HepG2 (cell line): Measurements from ENCODE around the gene KATNB1. TPM values are rescaled to one million over a fixed set of nuclear protein-coding genes. Genes with fewer than 3 reads are reported as not detected.
A peak's percentile ranks its signal among the peaks of the same experiment; 100 is the strongest.

ENCODE experiments used
- ATAC-seq: fragments of 200-7000 bp; cut with Tn5 transposase; 3 replicates; pipeline ENCODE4 v1.9.1; 2020; ENCODE audit warnings: mild to moderate bottlenecking, moderate library complexity
- BruUV-seq: library from RNA; stranded (reverse); fragments of 400-500 nt; replicated peaks from 2 replicates; lab custom pipeline; 2021; lab: Mats Ljungman, UMichigan
- CTCF ChIA-PET: fragments of 300-600 bp; formaldehyde crosslinking; extraction: SDS; loops from one replicate; lab custom pipeline; 2021; ENCODE audit warnings: low total read pairs, inconsistent platforms, low intra/inter-chr PET ratio; lab: Yijun Ruan, JAX
- POLR2A ChIA-PET: fragments of 350-600 bp; sonication (Branson Sonifier 250); formaldehyde crosslinking; loops from one replicate; lab custom pipeline; 2020; ENCODE audit warnings: antibody characterized with exemption, inconsistent platforms; lab: Yijun Ruan, JAX
- DNase-seq: peaks from one replicate; pipeline ENCODE4 v3.0.0-alpha.2; 2015; ENCODE audit warnings: low spot score
- FAIRE-seq: peaks from 3 replicates; lab custom pipeline; 2011; peaks lifted over from hg19 to GRCh38; lab: Jason Lieb, UNC
- H2AFZ ChIP-seq: one replicate; pipeline ENCODE4 v1.6.1; 2011; ENCODE audit warnings: low read length, inconsistent platforms
- H3K27ac ChIP-seq: fragments of 300-600 bp; 3 replicates; pipeline ENCODE4 v1.8.0; 2011; ENCODE audit warnings: mixed run types, mild to moderate bottlenecking, mixed read lengths, low read length, inconsistent platforms; ENCODE audit not compliant: insufficient read depth; ENCODE audit errors: extremely low read length
- H3K27me3 ChIP-seq, 2 experiments: fragments of 200-600 bp in 1 of 2; 2 replicates in 1 of 2; 3 replicates in 1 of 2; pipeline versions ENCODE4 v1.6.0 to v1.8.0; 2011; ENCODE audit warnings: low read length in 2 of 2, mild to moderate bottlenecking in 2 of 2, moderate library complexity in 2 of 2, inconsistent platforms in 1 of 2; ENCODE audit not compliant: insufficient read depth in 2 of 2, control insufficient read depth in 1 of 2
- H3K36me3 ChIP-seq, 2 experiments: fragments of 200-600 bp in 1 of 2; replicated peaks in 1 of 2; 2 replicates in 1 of 2; 3 replicates in 1 of 2; pipeline versions ENCODE4 v1.5.1 to v1.8.0; 2011; ENCODE audit warnings: low read length in 2 of 2, inconsistent platforms in 1 of 2; ENCODE audit not compliant: insufficient read depth in 2 of 2, control insufficient read depth in 1 of 2
- H3K4me1 ChIP-seq: 2 replicates; pipeline ENCODE4 v1.5.1; 2012; ENCODE audit warnings: low read length, inconsistent platforms; ENCODE audit not compliant: insufficient read depth
- H3K4me2 ChIP-seq: 2 replicates; pipeline ENCODE4 v1.6.0; 2011; ENCODE audit warnings: low read depth, low read length, inconsistent platforms
- H3K4me3 ChIP-seq, 3 experiments: fragments of 200-600 bp in 1 of 3; sonication (generic), shearing (Covaris generic) in 1 of 3; replicated peaks in 1 of 3; 2 replicates each; pipeline ENCODE4 v1.5.1; 2011 to 2016; ENCODE audit warnings: low read length in 3 of 3, inconsistent platforms in 2 of 3, low read depth in 2 of 3, mild to moderate bottlenecking in 2 of 3, control low read depth in 1 of 3, mixed read lengths in 1 of 3; ENCODE audit not compliant: insufficient read depth in 1 of 3
- H3K79me2 ChIP-seq: one replicate; pipeline ENCODE4 v1.6.1; 2011; ENCODE audit warnings: low read length, inconsistent platforms; ENCODE audit not compliant: insufficient read depth
- H3K9ac ChIP-seq: 2 replicates; pipeline ENCODE4 v1.6.0; 2011; ENCODE audit warnings: mild to moderate bottlenecking, low read depth, low read length, inconsistent platforms; ENCODE audit not compliant: insufficient read depth
- H3K9me3 ChIP-seq: 2 replicates; pipeline ENCODE4 v1.5.1; 2012; ENCODE audit warnings: mild to moderate bottlenecking, low read length
- H4K20me1 ChIP-seq: 2 replicates; pipeline ENCODE4 v1.6.0; 2011; ENCODE audit warnings: inconsistent platforms, mild to moderate bottlenecking, low read length, moderate library complexity; ENCODE audit not compliant: insufficient read depth
- EEA1 ChIP-seq: sonication (generic); formaldehyde crosslinking; IDR thresholded peaks from 2 replicates; pipeline ENCODE4 v1.5.1; 2020; ENCODE audit warnings: mild to moderate bottlenecking, missing genetic modification reagents, borderline replicate concordance
- KLF15 ChIP-seq: sonication (generic); formaldehyde crosslinking; IDR thresholded peaks from 2 replicates; pipeline ENCODE4 v1.8.1; 2023; ENCODE audit warnings: borderline replicate concordance, mild to moderate bottlenecking, inconsistent platforms, missing genetic modification reagents, mixed read lengths
- MYC ChIP-seq: sonication (generic); formaldehyde crosslinking; IDR thresholded peaks from 2 replicates; pipeline ENCODE4 v1.9.0; 2021; ENCODE audit warnings: missing genetic modification reagents, borderline replicate concordance
- NRL ChIP-seq: sonication (generic); formaldehyde crosslinking; IDR thresholded peaks from 2 replicates; pipeline ENCODE4 v1.5.0; 2020; ENCODE audit warnings: missing genetic modification reagents, mild to moderate bottlenecking, moderate library complexity, borderline replicate concordance
- RBM22 ChIP-seq: fragments of 200-400 bp; formaldehyde crosslinking; optimal IDR thresholded peaks from 2 replicates; pipeline ENCODE3; 2017; ENCODE audit warnings: mild to moderate bottlenecking, low read length, moderate library complexity
- YEATS4 ChIP-seq: sonication (generic); formaldehyde crosslinking; IDR thresholded peaks from 2 replicates; pipeline ENCODE4 v1.4.0; 2020; ENCODE audit warnings: missing genetic modification reagents, borderline replicate concordance
- ZFP36L1 ChIP-seq: sonication (generic); formaldehyde crosslinking; IDR thresholded peaks from 2 replicates; pipeline ENCODE4 v1.8.0; 2022; ENCODE audit warnings: mild to moderate bottlenecking, missing genetic modification reagents, moderate library complexity
- ZFX ChIP-seq: sonication (generic); formaldehyde crosslinking; IDR thresholded peaks from 2 replicates; pipeline ENCODE4 v1.4.0; 2020; ENCODE audit warnings: mild to moderate bottlenecking, low read depth, missing genetic modification reagents, moderate library complexity
- ZNF747 ChIP-seq: sonication (generic); formaldehyde crosslinking; IDR thresholded peaks from 2 replicates; pipeline ENCODE4 v1.8.1; 2023; ENCODE audit warnings: missing genetic modification reagents, mild to moderate bottlenecking, borderline replicate concordance
- WGBS: methylation state at CpG from one replicate; pipeline ENCODE4 v1.1.6; 2017; ENCODE audit warnings: low lambda C conversion rate; 5-methylcytosine and 5-hydroxymethylcytosine counted together
- in situ Hi-C: cut with HindIII; loops from 2 replicates; pipeline ENCODE4 v1.10.0; 2017; ENCODE audit warnings: low pct_unique_long_range_greater_than_20kb; ENCODE audit not compliant: extremely low pct_ligation_motif_present
- intact Hi-C: fragments of 100-400 bp; cut with micrococcal nuclease; formaldehyde crosslinking; loops from one replicate; pipeline ENCODE4 v1.10.0; 2022; ENCODE audit not compliant: unreplicated experiment
- polyA plus RNA-seq, 8 experiments: library from polyadenylated mRNA; depleted of rRNA in 3 of 8; stranded (reverse) in 7 of 8; unstranded in 1 of 8; fragments of >200 nt; fragmentation: Illumina TruSeq in 4 of 8; extraction: Trizol in 4 of 8; gene quantifications; 2 replicates each; pipeline versions ENCODE4 v1.2.1 to v1.2.3, GENCODE V29; 2011 to 2016; ENCODE audit warnings: low read depth in 4 of 8, missing spikeins in 1 of 8, mixed read lengths in 1 of 8; ENCODE audit not compliant: insufficient read depth in 1 of 8
- total RNA-seq, 5 experiments: library from RNA; depleted of rRNA; stranded (reverse); fragments of >200 nt; fragmentation: Illumina TruSeq; extraction: Trizol; gene quantifications; 2 replicates each; pipeline ENCODE4 v1.2.3, GENCODE V29; 2016; ENCODE audit warnings: low read depth in 1 of 5
- TF ChIP-seq, protein P1 (sequence below): sonication (generic); formaldehyde crosslinking; conservative IDR thresholded peaks from 2 replicates; pipeline ENCODE4 v1.8.1; 2023; ENCODE audit warnings: missing genetic modification reagents
- TF ChIP-seq, protein P2 (sequence below): IDR thresholded peaks from 2 replicates; pipeline ENCODE4 v1.6.1; 2016; ENCODE audit warnings: control low read depth
- TF ChIP-seq, protein P3 (sequence below): sonication (generic); formaldehyde crosslinking; IDR thresholded peaks from 2 replicates; pipeline ENCODE4 v1.4.0; 2020; ENCODE audit warnings: missing genetic modification reagents
- TF ChIP-seq, protein P4 (sequence below): sonication (generic); formaldehyde crosslinking; IDR thresholded peaks from 2 replicates; pipeline ENCODE4 v1.8.1; 2023; ENCODE audit warnings: missing genetic modification reagents, mild to moderate bottlenecking, borderline replicate concordance

KATNB1 gene
- total and polyA plus RNA-seq, 2 of the 13 experiments (the other 11 are each of a cell fraction or from before 2014, with no cell fraction given) = 31.5 to 43.5 TPM

DNA sequence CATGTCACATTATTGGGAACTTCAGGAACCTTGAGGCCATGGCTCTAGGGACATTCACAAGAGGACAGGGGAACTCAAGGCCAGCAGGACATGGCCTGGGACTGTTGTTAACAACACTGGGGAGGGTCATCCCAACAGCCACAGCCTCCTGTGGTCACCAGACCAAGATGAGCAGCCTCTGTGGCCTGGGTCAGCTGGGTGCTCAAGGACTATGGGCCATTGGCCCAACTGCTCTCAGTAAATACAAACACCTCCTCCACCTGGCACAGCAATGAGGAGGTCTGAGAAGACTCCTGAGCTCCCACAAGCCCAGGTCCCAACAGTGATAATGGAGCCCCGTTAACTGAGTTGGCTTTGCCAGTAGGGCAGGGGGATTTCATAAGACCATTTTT, 45.8 kb downstream of the KATNB1 start:
- in situ Hi-C loops = no loop called here
- FAIRE-seq (no peak), ATAC-seq (peak; percentile 5), DNase-seq (no peak)
- POLR2A ChIA-PET = interaction anchor here (0.9 to 8.1 kb wide), 15 partner anchors 10 to 243 kb away, joined by 3 to 141 read pairs (median 5); partner anchors contain the start of genes KATNB1, KIFC3 and USB1
- Histone ChIP-seq H2AFZ (no peak overlapping the region), H3K27ac (peak overlapping the region; percentile 81), H3K9ac (peak overlapping the region; percentile 21; the same call in 1 of the 2 replicates), H3K79me2 (peaks cover 3% of the 10 kb centered on the region), H3K27me3 (no peaks in the 10 kb centered on the region), H3K36me3 (peaks cover 6 to 10% of the 10 kb centered on the region in 2 experiments), H3K4me2 (peak overlapping the region; percentile 64), H3K4me3 (peak overlapping the region in 1 of 3 experiments; percentile 38; a peak in 1 of 6 replicates), H3K9me3 (no peaks in the 10 kb centered on the region), H4K20me1 (no peaks in the 10 kb centered on the region), H3K4me1 (peaks cover 53% of the 10 kb centered on the region)
- intact Hi-C loops = loop anchor here (5.0 kb wide), 2 partner anchors 59 to 81 kb away; no protein-coding TSS in a partner anchor
- 61% methylated on average over 1 of the region's 1 CpG for WGBS
- no TSS peak for BruUV-seq
- CTCF ChIA-PET = interaction anchor here (0.6 to 1.6 kb wide), 6 partner anchors 17 to 132 kb away, joined by 3 to 17 read pairs (median 3); no protein-coding TSS in a partner anchor
- TF ChIP-seq, protein P1, sequence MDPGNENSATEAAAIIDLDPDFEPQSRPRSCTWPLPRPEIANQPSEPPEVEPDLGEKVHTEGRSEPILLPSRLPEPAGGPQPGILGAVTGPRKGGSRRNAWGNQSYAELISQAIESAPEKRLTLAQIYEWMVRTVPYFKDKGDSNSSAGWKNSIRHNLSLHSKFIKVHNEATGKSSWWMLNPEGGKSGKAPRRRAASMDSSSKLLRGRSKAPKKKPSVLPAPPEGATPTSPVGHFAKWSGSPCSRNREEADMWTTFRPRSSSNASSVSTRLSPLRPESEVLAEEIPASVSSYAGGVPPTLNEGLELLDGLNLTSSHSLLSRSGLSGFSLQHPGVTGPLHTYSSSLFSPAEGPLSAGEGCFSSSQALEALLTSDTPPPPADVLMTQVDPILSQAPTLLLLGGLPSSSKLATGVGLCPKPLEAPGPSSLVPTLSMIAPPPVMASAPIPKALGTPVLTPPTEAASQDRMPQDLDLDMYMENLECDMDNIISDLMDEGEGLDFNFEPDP (CRISPR knock-in tag) = 0 out of 2 replicates have a peak, but pooled peaks have one; percentile 50
- TF ChIP-seq EEA1 = no peak
- TF ChIP-seq ZFX (CRISPR knock-in tag) = peak; percentile 5; the same call in 1 of the 2 replicates
- 0 out of 2 replicates have a peak, but pooled peaks have one; percentile 6 for TF ChIP-seq ZNF747 (CRISPR knock-in tag)
- TF ChIP-seq, protein P2, sequence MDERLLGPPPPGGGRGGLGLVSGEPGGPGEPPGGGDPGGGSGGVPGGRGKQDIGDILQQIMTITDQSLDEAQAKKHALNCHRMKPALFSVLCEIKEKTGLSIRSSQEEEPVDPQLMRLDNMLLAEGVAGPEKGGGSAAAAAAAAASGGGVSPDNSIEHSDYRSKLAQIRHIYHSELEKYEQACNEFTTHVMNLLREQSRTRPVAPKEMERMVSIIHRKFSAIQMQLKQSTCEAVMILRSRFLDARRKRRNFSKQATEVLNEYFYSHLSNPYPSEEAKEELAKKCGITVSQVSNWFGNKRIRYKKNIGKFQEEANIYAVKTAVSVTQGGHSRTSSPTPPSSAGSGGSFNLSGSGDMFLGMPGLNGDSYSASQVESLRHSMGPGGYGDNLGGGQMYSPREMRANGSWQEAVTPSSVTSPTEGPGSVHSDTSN (CRISPR knock-in tag) = no peak
- no peak for TF ChIP-seq MYC (CRISPR knock-in tag)
- TF ChIP-seq, protein P3, sequence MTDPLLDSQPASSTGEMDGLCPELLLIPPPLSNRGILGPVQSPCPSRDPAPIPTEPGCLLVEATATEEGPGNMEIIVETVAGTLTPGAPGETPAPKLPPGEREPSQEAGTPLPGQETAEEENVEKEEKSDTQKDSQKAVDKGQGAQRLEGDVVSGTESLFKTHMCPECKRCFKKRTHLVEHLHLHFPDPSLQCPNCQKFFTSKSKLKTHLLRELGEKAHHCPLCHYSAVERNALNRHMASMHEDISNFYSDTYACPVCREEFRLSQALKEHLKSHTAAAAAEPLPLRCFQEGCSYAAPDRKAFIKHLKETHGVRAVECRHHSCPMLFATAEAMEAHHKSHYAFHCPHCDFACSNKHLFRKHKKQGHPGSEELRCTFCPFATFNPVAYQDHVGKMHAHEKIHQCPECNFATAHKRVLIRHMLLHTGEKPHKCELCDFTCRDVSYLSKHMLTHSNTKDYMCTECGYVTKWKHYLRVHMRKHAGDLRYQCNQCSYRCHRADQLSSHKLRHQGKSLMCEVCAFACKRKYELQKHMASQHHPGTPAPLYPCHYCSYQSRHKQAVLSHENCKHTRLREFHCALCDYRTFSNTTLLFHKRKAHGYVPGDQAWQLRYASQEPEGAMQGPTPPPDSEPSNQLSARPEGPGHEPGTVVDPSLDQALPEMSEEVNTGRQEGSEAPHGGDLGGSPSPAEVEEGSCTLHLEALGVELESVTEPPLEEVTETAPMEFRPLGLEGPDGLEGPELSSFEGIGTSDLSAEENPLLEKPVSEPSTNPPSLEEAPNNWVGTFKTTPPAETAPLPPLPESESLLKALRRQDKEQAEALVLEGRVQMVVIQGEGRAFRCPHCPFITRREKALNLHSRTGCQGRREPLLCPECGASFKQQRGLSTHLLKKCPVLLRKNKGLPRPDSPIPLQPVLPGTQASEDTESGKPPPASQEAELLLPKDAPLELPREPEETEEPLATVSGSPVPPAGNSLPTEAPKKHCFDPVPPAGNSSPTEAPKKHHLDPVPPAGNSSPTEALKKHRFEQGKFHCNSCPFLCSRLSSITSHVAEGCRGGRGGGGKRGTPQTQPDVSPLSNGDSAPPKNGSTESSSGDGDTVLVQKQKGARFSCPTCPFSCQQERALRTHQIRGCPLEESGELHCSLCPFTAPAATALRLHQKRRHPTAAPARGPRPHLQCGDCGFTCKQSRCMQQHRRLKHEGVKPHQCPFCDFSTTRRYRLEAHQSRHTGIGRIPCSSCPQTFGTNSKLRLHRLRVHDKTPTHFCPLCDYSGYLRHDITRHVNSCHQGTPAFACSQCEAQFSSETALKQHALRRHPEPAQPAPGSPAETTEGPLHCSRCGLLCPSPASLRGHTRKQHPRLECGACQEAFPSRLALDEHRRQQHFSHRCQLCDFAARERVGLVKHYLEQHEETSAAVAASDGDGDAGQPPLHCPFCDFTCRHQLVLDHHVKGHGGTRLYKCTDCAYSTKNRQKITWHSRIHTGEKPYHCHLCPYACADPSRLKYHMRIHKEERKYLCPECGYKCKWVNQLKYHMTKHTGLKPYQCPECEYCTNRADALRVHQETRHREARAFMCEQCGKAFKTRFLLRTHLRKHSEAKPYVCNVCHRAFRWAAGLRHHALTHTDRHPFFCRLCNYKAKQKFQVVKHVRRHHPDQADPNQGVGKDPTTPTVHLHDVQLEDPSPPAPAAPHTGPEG (CRISPR knock-in tag) = no peak
- TF ChIP-seq RBM22 = no peak
- TF ChIP-seq YEATS4 (CRISPR knock-in tag) = no peak
- TF ChIP-seq KLF15 = no peak
- no peak for TF ChIP-seq NRL
- TF ChIP-seq, protein P4, sequence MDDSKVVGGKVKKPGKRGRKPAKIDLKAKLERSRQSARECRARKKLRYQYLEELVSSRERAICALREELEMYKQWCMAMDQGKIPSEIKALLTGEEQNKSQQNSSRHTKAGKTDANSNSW (CRISPR knock-in tag) = 0 out of 2 replicates have a peak, but pooled peaks have one; percentile 29
- no peak for TF ChIP-seq ZFP36L1 (CRISPR knock-in tag)
